HepG2 (cell line): ENCODE measurements around the gene MID2.

Experiments used
- CHD4 ChIP-seq: fragments of 200-600 bp; sonication (generic); IDR thresholded peaks from 2 replicates; pipeline ENCODE4 v1.7.0; 2017; ENCODE audit warnings: mild to moderate bottlenecking, low read length, borderline replicate concordance
- EZH2 ChIP-seq: conservative IDR thresholded peaks from 2 replicates; pipeline ENCODE4 v1.6.1; 2012; ENCODE audit warnings: mild to moderate bottlenecking, low read depth, low read length, moderate library complexity
- FOXP4 ChIP-seq: sonication (generic); formaldehyde crosslinking; IDR thresholded peaks from 2 replicates; pipeline ENCODE4 v1.4.0; 2020; ENCODE audit warnings: missing genetic modification reagents

GRCh38 chrX:107880054-107880610 is 54.5 kb downstream of the MID2 start:
- TF ChIP-seq FOXP4 (CRISPR knock-in tag): no peak
- TF ChIP-seq EZH2: no peak
- no peak for TF ChIP-seq CHD4
